ENCODE data around the gene SAP30BP. TPM values are rescaled to one million over a fixed set of nuclear protein-coding genes. Genes with fewer than 3 reads are reported as not detected.

The SAP30BP gene
- total and polyA plus RNA-seq, 2 experiments from 2014 or later: 44.9 to 97.9 TPM

DNA sequence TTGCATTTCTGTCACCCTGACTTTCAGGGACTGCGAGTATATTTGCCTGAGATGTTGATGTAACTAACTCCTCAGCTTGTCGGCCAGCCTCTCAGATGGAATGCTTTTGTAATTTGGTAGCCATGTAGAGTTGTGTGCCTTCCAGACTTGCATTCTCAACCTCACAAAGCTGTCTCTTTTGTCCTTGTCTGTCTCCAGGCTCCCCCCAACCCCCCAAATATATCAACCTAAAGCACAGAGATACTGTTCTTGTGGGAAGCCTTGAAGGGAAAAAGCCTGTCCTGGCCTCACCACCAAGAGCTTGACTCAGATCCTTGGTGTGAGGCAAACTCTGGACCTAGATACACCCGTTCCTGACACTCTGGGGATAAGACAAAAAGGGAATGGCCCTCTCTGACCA, 18.4 kb downstream of the SAP30BP start (continued):
- TF ChIP-seq, protein P1, sequence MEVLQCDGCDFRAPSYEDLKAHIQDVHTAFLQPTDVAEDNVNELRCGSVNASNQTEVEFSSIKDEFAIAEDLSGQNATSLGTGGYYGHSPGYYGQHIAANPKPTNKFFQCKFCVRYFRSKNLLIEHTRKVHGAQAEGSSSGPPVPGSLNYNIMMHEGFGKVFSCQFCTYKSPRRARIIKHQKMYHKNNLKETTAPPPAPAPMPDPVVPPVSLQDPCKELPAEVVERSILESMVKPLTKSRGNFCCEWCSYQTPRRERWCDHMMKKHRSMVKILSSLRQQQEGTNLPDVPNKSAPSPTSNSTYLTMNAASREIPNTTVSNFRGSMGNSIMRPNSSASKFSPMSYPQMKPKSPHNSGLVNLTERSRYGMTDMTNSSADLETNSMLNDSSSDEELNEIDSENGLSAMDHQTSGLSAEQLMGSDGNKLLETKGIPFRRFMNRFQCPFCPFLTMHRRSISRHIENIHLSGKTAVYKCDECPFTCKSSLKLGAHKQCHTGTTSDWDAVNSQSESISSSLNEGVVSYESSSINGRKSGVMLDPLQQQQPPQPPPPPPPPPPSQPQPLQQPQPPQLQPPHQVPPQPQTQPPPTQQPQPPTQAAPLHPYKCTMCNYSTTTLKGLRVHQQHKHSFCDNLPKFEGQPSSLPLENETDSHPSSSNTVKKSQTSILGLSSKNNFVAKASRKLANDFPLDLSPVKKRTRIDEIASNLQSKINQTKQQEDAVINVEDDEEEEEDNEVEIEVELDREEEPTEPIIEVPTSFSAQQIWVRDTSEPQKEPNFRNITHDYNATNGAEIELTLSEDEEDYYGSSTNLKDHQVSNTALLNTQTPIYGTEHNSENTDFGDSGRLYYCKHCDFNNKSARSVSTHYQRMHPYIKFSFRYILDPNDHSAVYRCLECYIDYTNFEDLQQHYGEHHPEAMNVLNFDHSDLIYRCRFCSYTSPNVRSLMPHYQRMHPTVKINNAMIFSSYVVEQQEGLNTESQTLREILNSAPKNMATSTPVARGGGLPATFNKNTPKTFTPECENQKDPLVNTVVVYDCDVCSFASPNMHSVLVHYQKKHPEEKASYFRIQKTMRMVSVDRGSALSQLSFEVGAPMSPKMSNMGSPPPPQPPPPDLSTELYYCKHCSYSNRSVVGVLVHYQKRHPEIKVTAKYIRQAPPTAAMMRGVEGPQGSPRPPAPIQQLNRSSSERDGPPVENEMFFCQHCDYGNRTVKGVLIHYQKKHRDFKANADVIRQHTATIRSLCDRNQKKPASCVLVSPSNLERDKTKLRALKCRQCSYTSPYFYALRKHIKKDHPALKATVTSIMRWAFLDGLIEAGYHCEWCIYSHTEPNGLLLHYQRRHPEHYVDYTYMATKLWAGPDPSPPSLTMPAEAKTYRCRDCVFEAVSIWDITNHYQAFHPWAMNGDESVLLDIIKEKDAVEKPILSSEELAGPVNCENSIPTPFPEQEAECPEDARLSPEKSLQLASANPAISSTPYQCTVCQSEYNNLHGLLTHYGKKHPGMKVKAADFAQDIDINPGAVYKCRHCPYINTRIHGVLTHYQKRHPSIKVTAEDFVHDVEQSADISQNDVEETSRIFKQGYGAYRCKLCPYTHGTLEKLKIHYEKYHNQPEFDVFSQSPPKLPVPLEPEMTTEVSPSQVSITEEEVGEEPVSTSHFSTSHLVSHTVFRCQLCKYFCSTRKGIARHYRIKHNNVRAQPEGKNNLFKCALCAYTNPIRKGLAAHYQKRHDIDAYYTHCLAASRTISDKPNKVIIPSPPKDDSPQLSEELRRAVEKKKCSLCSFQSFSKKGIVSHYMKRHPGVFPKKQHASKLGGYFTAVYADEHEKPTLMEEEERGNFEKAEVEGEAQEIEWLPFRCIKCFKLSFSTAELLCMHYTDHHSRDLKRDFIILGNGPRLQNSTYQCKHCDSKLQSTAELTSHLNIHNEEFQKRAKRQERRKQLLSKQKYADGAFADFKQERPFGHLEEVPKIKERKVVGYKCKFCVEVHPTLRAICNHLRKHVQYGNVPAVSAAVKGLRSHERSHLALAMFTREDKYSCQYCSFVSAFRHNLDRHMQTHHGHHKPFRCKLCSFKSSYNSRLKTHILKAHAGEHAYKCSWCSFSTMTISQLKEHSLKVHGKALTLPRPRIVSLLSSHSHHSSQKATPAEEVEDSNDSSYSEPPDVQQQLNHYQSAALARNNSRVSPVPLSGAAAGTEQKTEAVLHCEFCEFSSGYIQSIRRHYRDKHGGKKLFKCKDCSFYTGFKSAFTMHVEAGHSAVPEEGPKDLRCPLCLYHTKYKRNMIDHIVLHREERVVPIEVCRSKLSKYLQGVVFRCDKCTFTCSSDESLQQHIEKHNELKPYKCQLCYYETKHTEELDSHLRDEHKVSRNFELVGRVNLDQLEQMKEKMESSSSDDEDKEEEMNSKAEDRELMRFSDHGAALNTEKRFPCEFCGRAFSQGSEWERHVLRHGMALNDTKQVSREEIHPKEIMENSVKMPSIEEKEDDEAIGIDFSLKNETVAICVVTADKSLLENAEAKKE (CRISPR knock-in tag; IDR thresholded peaks at IDR 0.05): no peak
- TF ChIP-seq, protein P2, sequence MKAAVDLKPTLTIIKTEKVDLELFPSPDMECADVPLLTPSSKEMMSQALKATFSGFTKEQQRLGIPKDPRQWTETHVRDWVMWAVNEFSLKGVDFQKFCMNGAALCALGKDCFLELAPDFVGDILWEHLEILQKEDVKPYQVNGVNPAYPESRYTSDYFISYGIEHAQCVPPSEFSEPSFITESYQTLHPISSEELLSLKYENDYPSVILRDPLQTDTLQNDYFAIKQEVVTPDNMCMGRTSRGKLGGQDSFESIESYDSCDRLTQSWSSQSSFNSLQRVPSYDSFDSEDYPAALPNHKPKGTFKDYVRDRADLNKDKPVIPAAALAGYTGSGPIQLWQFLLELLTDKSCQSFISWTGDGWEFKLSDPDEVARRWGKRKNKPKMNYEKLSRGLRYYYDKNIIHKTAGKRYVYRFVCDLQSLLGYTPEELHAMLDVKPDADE (IDR thresholded peaks at IDR 0.05): no peak
- TF ChIP-seq STAT1 (IDR thresholded peaks at IDR 0.05; ENCODE audit: unreplicated experiment) (no peak), JUNB (IDR thresholded peaks at IDR 0.05; ENCODE audit: unreplicated experiment) (no peak), POLR2AphosphoS5 (IDR thresholded peaks at IDR 0.05; ENCODE audit: low read depth) (no peak), EZH2 (IDR thresholded peaks at IDR 0.05; ENCODE audit: low read depth, unreplicated experiment) (no peak)
- TF ChIP-seq, protein P3, sequence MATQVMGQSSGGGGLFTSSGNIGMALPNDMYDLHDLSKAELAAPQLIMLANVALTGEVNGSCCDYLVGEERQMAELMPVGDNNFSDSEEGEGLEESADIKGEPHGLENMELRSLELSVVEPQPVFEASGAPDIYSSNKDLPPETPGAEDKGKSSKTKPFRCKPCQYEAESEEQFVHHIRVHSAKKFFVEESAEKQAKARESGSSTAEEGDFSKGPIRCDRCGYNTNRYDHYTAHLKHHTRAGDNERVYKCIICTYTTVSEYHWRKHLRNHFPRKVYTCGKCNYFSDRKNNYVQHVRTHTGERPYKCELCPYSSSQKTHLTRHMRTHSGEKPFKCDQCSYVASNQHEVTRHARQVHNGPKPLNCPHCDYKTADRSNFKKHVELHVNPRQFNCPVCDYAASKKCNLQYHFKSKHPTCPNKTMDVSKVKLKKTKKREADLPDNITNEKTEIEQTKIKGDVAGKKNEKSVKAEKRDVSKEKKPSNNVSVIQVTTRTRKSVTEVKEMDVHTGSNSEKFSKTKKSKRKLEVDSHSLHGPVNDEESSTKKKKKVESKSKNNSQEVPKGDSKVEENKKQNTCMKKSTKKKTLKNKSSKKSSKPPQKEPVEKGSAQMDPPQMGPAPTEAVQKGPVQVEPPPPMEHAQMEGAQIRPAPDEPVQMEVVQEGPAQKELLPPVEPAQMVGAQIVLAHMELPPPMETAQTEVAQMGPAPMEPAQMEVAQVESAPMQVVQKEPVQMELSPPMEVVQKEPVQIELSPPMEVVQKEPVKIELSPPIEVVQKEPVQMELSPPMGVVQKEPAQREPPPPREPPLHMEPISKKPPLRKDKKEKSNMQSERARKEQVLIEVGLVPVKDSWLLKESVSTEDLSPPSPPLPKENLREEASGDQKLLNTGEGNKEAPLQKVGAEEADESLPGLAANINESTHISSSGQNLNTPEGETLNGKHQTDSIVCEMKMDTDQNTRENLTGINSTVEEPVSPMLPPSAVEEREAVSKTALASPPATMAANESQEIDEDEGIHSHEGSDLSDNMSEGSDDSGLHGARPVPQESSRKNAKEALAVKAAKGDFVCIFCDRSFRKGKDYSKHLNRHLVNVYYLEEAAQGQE (IDR thresholded peaks at IDR 0.05; ENCODE audit: unreplicated experiment): no peak

Data from GM23338 (cell line).